Stimulated activated CD4-positive, alpha-beta T cell treated with anti-CD3 and anti-CD28 coated beads, Interleukin-1b, Interleukin-23, amount 100 ng/mL, for 1 hour (primary cell): ENCODE data around the gene PLG.
"Not testable (repeated sequence)": the region's sequence is repeated elsewhere in the genome, so short reads cannot be mapped to it uniquely, and the experiment has no call there.

Source experiments
- DNase-seq, 2 donors: peaks; one replicate each; pipeline ENCODE4 v3.0.0-alpha.2; 2020; ENCODE audit warnings: low read depth in 2 of 2

PLG gene

DNA sequence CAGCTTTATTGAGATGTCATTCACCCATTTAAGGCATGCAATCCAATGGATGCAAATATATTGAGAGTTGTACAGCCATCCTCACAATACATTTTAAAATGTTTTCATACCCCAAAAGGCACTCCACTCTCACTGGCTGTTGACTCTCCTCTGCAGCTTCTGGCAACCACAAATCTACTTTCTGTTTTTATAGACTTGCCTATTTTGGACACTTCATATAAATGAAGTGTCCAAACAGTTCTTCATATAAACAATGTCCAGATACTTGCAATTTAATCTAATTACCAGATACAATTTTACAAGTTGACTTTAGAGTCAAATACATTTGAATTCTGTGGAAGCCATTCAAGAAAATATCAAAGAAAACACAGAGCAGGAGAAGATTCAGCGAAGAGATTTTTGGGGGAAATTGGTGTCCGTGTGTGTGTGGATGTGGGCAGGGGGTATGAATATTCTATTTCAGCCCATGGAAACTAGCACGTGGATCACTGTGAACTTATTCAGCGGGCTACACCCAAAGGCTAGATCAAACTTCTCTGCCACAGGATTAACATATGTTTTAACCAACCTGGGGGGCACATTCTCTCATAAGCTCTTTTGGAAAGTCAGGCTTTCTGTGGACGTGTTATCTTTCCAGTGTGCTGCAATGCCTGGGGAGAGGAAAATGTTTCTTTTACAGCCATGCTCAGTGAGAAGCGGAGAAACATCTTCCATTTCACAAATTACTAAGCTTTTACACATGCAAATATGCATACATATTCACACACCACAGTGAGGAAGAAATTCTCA, 73.9 kb downstream of the PLG start:
- DNase-seq, result no peak

GRCh38 chr6:160779095-160779494, 77.1 kb downstream of the PLG start:
- not testable (repeated sequence) for DNase-seq

- not testable (repeated sequence) for DNase-seq
These were observed 78.6 kb downstream of the PLG start for GRCh38 chr6:160780656-160781055.

DNA sequence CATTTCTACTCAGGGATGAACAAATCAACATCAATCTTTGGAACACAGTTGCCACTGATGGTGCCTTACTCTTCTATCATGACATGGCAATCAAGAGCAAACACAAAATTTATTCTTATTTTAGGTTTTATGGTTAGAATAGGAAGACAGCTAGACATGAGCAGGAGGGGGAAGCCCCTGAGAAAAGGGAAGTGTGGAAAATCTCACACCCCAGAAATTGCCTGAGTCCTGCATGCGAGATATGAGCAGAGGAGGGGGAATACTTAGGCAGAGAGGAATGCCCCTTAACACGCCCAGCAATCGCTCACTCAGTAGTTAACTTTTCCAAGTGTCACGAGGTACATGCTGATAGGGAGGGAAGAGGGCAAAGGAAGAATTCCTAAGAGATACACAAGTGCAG, 79.3 kb downstream of the PLG start:
- no peak for DNase-seq

DNA sequence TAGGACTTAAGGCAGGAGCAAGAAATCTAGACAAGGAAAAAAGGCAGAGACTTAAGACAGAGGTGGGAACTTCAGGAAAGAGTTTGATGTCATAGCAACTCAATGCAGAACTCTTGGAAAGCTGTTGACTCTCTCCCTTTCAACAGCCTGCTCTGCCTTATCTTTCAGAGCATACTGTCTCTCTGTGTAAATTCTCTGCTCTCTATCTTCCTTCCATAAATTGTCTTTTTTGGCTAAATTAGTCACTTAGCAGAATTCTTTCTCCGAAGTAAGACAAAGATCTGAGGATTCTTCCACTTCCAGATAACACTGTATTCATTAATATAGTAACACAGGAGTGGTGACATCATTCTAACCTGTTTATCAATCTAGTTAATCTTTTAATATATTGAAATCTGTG, 80.2 kb downstream of the PLG start:
- no peak for DNase-seq

DNA sequence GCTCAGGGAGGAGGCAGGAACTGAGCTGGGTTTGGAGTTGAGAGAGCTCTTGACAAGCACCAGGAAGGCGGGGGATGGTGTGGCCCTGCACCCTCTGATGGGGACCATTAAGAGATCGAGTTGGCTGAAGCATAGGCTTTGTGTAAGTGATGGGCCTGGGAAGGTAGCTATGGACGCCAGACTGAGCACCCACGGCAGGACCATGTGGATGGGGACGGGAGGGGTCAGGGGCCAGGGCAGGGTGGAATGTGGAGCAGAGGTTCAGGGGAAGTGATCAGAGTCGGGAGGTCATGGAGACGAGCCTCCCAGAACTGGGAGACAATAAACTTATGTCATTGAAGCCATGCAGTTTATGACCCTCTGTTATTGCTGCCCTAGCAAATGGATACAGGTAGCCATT, 81.7 kb downstream of the PLG start:
- no peak for DNase-seq

GRCh38 chr6:160788126-160788525, 86.1 kb downstream of the PLG start:
- not testable (repeated sequence) for DNase-seq

GRCh38 chr6:160788806-160789205, 86.8 kb downstream of the PLG start:
- DNase-seq, result no peak

DNA sequence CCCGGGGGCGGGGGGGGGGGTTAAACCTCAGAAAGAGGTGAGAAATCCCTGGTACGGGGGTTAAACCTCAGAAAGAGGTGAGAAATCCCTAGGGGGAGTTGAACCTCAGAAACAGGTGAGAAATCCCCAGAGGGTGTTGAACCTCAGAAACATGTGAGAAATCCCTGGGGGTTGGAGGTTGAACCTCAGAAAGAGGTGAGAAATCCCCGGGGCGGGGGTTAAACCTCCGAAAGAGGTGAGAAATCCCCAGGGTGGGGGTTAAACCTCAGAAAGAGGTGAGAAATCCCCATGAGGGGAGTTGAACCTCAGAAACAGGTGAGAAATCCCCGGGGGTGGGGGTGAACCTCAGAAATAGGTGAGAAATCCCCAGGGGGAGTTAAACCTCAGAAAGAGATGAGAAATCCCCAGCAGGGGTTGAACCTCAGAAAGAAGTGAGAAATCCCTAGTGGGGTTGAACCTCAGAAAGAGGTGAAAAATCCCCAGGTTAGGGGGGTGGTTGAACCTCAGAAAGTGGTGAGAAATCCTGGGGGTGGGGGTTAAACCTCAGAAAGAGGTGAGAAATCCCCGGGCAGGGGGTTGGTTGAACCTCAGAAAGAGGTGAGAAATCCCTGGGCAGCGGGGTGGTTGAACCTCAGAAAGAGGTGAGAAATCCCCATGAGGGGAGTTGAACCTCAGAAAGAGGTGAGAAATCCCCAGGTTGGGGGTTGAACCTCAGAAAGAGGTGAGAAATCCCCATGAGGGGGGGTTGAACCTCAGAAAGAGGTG, 87.4 kb downstream of the PLG start:
- DNase-seq, result no peak

- no peak for DNase-seq
These were observed 88.2 kb downstream of the PLG start for GRCh38 chr6:160790028-160790792.

DNA sequence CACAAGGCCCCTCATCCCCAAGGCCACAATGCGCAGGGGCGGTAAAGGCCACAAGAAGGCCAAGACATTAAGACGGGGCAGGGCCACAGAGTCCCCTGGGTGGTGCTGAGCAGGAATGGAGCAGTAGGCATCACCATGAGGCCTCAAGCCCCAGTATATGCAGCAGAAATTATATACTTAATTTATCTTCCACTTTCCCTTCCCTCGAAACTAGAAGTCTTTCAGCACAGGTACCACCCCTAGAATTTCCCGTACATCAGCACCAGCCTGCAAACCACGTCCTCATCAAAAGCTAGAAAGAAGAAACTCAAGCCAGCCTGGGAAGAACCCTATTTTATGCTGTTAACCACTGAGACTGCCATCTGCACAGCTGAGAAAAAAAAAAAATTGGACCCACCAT, 89.4 kb downstream of the PLG start:
- DNase-seq, result no peak

DNA sequence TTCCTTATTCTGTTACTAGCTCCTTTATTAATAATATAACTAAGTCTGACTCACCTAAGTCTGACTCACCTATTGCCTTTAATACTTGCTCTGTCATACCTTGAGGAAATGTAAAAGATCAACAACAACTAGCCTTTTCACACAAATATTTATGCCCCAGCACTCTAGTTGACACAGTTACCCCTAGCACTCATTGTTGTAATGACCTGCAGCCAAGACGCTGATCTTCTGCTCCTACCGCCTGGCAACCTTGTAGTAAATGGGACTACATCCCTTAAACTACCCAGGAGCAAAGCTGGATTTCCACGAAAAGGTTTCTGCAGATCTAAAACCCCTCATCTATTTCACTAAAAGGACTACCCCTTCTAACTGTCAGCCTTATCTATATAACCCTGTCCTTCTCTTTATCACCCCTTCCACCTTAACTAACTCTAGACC, 90.0 kb downstream of the PLG start:
- no peak for DNase-seq

DNA sequence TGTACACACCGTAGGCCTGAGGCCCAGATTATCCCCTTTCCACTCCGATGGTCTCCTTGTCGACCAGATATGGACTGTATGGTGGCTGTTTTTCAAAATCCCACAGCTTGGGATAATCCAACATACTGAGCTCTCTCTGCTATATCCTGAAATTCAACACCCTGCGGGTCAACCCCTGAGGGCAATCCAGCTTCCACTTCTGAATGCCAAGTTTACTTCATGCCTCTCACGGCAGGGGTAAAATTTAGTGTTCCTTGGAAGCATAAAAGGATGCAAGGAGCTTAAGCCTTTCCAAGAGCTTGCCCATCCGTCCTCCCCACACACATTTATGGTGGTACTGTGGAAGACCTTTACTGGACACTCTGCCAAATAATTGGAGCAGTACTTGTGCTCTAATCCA, 90.7 kb downstream of the PLG start:
- no peak for DNase-seq

- no peak for DNase-seq
These were observed 91.6 kb downstream of the PLG start for GRCh38 chr6:160793652-160794051.

- DNase-seq, result no peak
These were observed 93.7 kb downstream of the PLG start for GRCh38 chr6:160795721-160796120.

DNA sequence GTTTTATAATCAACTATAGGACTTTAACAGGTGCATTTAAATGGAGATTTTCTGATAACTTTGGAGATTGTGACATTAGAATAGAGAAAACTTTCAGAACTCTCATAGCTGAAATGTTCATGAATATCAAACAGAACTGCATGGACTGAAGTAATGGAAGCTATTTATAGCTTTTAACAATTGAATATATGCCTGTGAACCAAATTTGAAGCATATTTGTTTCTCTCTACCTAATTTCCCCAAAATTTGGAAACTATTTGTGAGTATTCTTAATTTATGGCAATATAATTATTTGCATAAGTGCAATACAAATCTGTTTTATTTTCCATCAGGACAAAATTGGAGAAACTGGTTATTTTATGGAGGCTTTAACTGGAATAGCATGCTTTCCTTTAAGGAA, 96.6 kb downstream of the PLG start:
- no peak for DNase-seq

- DNase-seq, result no peak
These were observed 97.9 kb downstream of the PLG start for GRCh38 chr6:160799801-160800506.

- no peak for DNase-seq
These were observed 99.4 kb downstream of the PLG start for GRCh38 chr6:160801418-160801817.

- not testable (repeated sequence) for DNase-seq
These were observed 100.0 kb downstream of the PLG start for GRCh38 chr6:160802049-160802448.
